HEK293T (cell line): ENCODE data around the gene TSEN54.
"Not testable (repeated sequence)": the region's sequence is repeated elsewhere in the genome, so short reads cannot be mapped to it uniquely, and the experiment has no call there.

Source experiments
- CTCF ChIA-PET: fragments of 350-600 bp; formaldehyde crosslinking; extraction: SDS; loops from one replicate; lab custom pipeline; 2021; ENCODE audit warnings: antibody characterized with exemption, inconsistent platforms; lab: Yijun Ruan, JAX
- POLR2A ChIA-PET: fragments of 350-600 bp; formaldehyde crosslinking; extraction: SDS; loops from one replicate; lab custom pipeline; 2020; ENCODE audit warnings: antibody characterized with exemption, inconsistent platforms; lab: Yijun Ruan, JAX
- DNase-seq: peaks from one replicate; pipeline ENCODE4 v3.0.0; 2012; ENCODE audit warnings: mixed read lengths; ENCODE audit errors: extremely low spot score
- ARNT ChIP-seq: fragments of 450-650 bp; IDR thresholded peaks from 2 replicates; pipeline ENCODE4 v1.6.1; 2017; ENCODE audit warnings: mild to moderate bottlenecking
- BHLHE40 ChIP-seq: fragments of 450-650 bp; IDR thresholded peaks from 2 replicates; pipeline ENCODE4 v1.6.1; 2016; ENCODE audit warnings: mild to moderate bottlenecking, moderate library complexity, borderline replicate concordance
- CTBP1 ChIP-seq: fragments of 450-650 bp; IDR thresholded peaks from 2 replicates; pipeline ENCODE4 v1.6.1; 2016; ENCODE audit warnings: borderline replicate concordance
- ELF4 ChIP-seq: fragments of 450-650 bp; IDR thresholded peaks from 2 replicates; pipeline ENCODE4 v1.6.1; 2017; ENCODE audit warnings: antibody characterized with exemption
- FOXA1 ChIP-seq: fragments of 450-650 bp; IDR thresholded peaks from 2 replicates; pipeline ENCODE4 v1.6.1; 2016; ENCODE audit warnings: mild to moderate bottlenecking
- FOXK2 ChIP-seq: fragments of 450-650 bp; IDR thresholded peaks from 2 replicates; pipeline ENCODE4 v1.6.1; 2016; ENCODE audit warnings: mild to moderate bottlenecking
- FOXM1 ChIP-seq: fragments of 450-650 bp; IDR thresholded peaks from 2 replicates; pipeline ENCODE4 v1.6.1; 2017; ENCODE audit warnings: mild to moderate bottlenecking, borderline replicate concordance
- HDGF ChIP-seq: fragments of 450-650 bp; IDR thresholded peaks from 2 replicates; pipeline ENCODE4 v1.6.1; 2017; ENCODE audit warnings: antibody characterized with exemption, borderline replicate concordance
- L3MBTL2 ChIP-seq: fragments of 450-650 bp; conservative IDR thresholded peaks from 2 replicates; pipeline ENCODE4 v1.6.1; 2016; ENCODE audit warnings: mild to moderate bottlenecking
- LEF1 ChIP-seq: fragments of 450-650 bp; IDR thresholded peaks from 2 replicates; pipeline ENCODE4 v1.6.1; 2017; ENCODE audit warnings: mild to moderate bottlenecking, borderline replicate concordance
- NFRKB ChIP-seq: fragments of 450-650 bp; IDR thresholded peaks from 2 replicates; pipeline ENCODE4 v1.6.1; 2016; ENCODE audit warnings: mild to moderate bottlenecking, moderate library complexity
- SP1 ChIP-seq: fragments of 450-650 bp; IDR thresholded peaks from 2 replicates; pipeline ENCODE4 v1.6.1; 2017
- SUZ12 ChIP-seq: fragments of 450-650 bp; IDR thresholded peaks from 2 replicates; pipeline ENCODE4 v1.6.1; 2016; ENCODE audit warnings: mild to moderate bottlenecking
- TARDBP ChIP-seq: fragments of 450-650 bp; IDR thresholded peaks from 2 replicates; pipeline ENCODE4 v1.6.1; 2016
- ZNF384 ChIP-seq: fragments of 450-650 bp; IDR thresholded peaks from 2 replicates; pipeline ENCODE4 v1.6.1; 2016
- TF ChIP-seq, protein P1 (sequence below): fragments of 450-650 bp; IDR thresholded peaks from 2 replicates; pipeline ENCODE4 v1.6.1; 2016

TSEN54 gene

DNA sequence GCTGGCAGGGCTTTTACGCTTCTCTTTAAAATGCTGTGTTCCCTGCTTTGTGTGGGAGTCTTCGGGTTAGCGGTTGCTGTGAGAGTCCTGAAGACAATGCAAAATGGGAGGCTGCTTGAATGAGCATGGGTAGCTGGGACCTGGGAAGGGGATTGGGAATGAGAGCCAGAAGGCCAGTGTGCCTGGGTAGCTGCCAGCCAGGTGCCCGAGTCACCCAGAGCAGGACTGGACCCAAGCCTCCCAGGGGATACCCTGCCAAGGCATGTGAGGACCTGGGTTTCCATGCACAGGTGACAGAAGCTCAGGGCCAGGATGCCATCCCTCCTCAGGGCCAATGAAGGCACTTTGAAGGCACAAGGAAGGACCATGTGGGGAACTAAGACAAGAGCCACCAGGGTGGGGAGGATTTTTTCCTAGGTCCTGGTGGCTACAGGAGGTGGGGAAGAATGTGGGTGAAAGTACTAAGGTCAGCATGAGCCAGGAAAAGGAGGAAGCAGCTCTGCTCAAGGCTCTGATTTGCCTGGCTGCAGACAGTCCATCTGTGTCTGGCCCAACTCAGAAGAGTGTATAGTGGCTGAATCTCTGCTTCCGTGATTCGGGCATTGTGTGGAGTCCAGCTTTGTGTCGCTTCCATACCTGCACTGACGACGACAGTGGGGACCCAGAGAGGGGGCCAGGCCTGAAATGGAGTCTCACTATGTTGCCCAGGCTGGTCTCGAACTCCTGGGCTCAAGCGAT is 39.4 kb upstream of the TSEN54 start:
- no peak for TF ChIP-seq SUZ12
- no peak for TF ChIP-seq ARNT
- TF ChIP-seq L3MBTL2 = no peak
- TF ChIP-seq BHLHE40 = no peak
- TF ChIP-seq CTBP1 = no peak
- TF ChIP-seq HDGF = no peak
- no peak for TF ChIP-seq LEF1
- no peak for TF ChIP-seq FOXM1
- TF ChIP-seq FOXA1 = no peak
- TF ChIP-seq NFRKB = no peak
- TF ChIP-seq TARDBP = no peak
- TF ChIP-seq SP1 = no peak
- TF ChIP-seq, protein P1, sequence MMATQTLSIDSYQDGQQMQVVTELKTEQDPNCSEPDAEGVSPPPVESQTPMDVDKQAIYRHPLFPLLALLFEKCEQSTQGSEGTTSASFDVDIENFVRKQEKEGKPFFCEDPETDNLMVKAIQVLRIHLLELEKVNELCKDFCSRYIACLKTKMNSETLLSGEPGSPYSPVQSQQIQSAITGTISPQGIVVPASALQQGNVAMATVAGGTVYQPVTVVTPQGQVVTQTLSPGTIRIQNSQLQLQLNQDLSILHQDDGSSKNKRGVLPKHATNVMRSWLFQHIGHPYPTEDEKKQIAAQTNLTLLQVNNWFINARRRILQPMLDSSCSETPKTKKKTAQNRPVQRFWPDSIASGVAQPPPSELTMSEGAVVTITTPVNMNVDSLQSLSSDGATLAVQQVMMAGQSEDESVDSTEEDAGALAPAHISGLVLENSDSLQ = no peak
- no peak for TF ChIP-seq ELF4
- TF ChIP-seq FOXK2 = no peak
- no peak for TF ChIP-seq ZNF384
- ChIA-PET CTCF (no interaction called here), POLR2A (interaction anchor here (2.1 to 3.3 kb wide), 2 partner anchors 20 to 21 kb away, joined by 5 to 12 read pairs; partner anchors contain the start of gene TMEM94)
- DNase-seq = no peak

DNA sequence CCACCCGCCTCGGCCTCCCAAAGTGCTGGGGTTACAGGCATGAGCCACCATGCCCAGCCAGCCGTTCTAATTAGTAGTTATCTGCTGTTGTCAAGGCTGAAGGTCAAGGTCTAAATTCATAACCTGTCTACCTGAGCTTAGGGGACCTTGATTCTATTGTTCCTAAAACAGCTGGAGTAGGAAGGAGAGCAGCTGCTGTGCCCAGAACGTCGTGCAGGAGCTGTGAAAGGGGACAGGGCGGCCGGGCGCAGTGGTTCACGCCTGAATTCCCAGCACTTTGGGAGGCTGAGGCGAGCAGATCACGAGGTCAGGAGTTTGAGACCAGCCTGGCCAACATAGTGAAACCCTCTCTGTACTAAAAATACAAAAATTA is 38.9 kb upstream of the TSEN54 start:
- CTCF ChIA-PET = not testable (repeated sequence)

DNA sequence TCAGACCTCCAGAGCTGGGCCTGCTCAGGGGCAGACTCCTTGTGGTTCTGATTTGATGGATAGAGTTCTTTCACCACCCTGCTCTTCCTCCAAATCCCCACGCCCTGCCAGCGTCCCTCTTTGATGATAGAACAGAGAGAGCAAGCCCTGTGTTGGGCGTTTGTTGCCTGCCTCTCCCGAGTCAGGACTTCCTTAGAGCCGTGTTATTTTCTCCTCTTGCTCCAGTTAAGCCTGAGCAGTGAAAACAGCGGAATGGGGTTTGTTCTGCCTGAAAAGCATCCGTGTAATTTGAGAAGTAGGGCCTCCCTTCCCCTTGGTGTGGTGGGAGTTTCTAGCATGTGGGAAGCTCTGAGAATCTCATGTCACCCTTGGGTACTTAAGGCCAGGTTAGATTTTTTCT is 37.8 kb upstream of the TSEN54 start:
- ChIA-PET CTCF (no interaction called here), POLR2A (interaction anchor here (2.5 to 3.3 kb wide), 2 partner anchors 21 to 22 kb away, joined by 10 to 12 read pairs; partner anchors contain the start of gene TMEM94)
- no peak for DNase-seq
- TF ChIP-seq NFRKB (no peak), ARNT (no peak), FOXA1 (no peak), ZNF384 (no peak), CTBP1 (no peak), FOXM1 (no peak), LEF1 (no peak), BHLHE40 (no peak), SP1 (no peak), FOXK2 (no peak), SUZ12 (no peak), L3MBTL2 (no peak), ELF4 (no peak), TARDBP (no peak), HDGF (no peak)
- TF ChIP-seq, protein P1 = no peak

More for the DNA sequence above, 38.9 kb upstream of the TSEN54 start:
- POLR2A ChIA-PET = interaction anchor here (2.1 to 3.3 kb wide), 2 partner anchors 20 to 21 kb away, joined by 5 to 12 read pairs; partner anchors contain the start of gene TMEM94
- not testable (repeated sequence) for DNase-seq

DNA sequence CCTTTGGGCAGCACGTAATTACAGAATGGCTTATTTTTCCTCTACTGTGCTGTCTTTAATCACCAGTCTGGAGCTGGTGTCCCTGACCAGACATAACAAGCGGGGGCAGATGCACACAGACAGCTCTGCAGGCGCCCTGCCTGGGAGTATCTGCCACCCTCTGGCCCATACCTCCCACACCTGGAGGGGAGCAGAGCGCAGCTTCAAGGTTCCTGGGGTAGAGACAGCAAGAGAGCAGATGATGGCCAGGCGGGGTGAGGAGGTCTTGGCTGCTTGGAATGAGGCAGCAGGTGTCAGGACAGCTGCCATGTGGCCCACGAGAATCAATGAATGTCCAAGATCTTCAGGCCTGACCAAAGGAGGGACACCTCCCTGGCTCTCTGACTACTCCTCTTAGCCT is 36.0 kb upstream of the TSEN54 start:
- ChIA-PET CTCF (interaction anchor here (0.6 kb wide), 1 partner anchor 279 kb away, joined by 3 read pairs; no protein-coding TSS in a partner anchor), POLR2A (interaction anchor here (0.7 to 2.5 kb wide), 4 partner anchors 22 to 37 kb away, joined by 3 to 10 read pairs (median 6); partner anchors contain the start of gene TMEM94)
- TF ChIP-seq FOXA1 (no peak), LEF1 (no peak), SUZ12 (no peak), NFRKB (no peak), L3MBTL2 (no peak), TARDBP (no peak), FOXM1 (no peak), HDGF (no peak)

DNA sequence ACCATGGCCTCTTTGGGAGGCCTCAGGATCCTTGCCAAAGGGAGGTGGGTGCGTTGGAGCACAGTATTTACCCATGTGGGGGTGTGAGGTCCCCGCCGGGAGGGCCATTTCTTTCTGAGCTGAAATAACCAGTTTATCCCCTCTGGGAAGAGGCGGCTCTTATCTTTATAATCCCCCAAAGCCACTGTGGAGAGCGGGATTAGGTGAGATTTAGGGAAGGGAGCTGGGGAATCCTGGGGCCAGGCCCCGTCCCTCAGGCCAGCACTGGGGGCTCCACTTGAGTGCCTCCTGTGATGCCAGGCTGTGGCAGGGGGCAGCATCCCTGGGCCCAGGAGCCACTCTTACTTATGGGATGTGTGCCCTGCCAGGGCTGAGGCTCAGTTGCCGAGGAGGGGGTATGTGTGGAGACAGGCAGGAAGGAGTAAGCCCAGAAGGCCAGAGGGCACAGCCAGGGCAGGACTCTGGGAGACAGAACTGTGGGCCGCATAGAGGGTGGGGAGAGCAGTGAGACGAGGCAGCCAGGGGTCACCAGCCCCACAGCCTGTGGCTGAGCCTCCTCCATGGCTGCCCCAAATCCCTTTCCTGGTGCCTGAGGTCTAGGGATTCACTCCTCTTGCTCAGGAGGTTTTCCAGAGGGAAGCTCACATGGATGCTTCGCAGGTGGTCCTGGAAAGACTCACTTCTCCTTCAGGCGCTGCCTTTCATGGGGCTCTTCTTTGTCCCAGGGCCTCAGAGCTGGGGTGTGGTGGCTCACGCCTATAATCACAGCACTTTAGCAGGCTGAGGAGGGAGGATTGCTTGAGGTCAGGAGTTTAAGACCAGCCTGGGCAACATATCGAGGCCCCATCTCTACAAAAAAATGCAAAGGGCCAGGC is 34.9 kb upstream of the TSEN54 start:
- POLR2A ChIA-PET = interaction anchor here (1.2 to 2.6 kb wide), 3 partner anchors 24 to 35 kb away, joined by 3 to 10 read pairs (median 8); partner anchors contain the start of gene TMEM94
- no peak for DNase-seq
- TF ChIP-seq ZNF384 (no peak), ELF4 (no peak), NFRKB (no peak), ARNT (no peak), BHLHE40 (no peak), CTBP1 (no peak), HDGF (no peak), L3MBTL2 (no peak), FOXK2 (no peak), SP1 (no peak), FOXM1 (no peak), FOXA1 (no peak), SUZ12 (no peak), TARDBP (no peak), LEF1 (no peak)
- TF ChIP-seq, protein P1 = no peak
- CTCF ChIA-PET = interaction anchor here (0.9 kb wide), 1 partner anchor 151 kb away, joined by 5 read pairs; no protein-coding TSS in a partner anchor

More for the DNA sequence above, 36.0 kb upstream of the TSEN54 start:
- DNase-seq = no peak
